Kidney (tissue), 14 donors: ENCODE results near the gene PRICKLE1. TPM values are rescaled to one million over a fixed set of nuclear protein-coding genes. Genes with fewer than 3 reads are reported as not detected.

Experiments used
- DNase-seq, 5 donors: peaks; one replicate each; pipeline ENCODE4 v3.0.0-alpha.2; 2013 to 2020
- FAIRE-seq: peaks from 2 replicates; lab custom pipeline; 2012; peaks lifted over from hg19 to GRCh38; lab: Jason Lieb, UNC
- H3K27ac ChIP-seq, 2 donors: one replicate each; pipeline ENCODE4 v1.7.0; 2013; ENCODE audit warnings: low read depth in 2 of 2, low read length in 2 of 2, inconsistent platforms in 1 of 2
- H3K27me3 ChIP-seq: one replicate; pipeline ENCODE4 v1.7.1; 2013; ENCODE audit warnings: low read length, inconsistent platforms; ENCODE audit not compliant: control insufficient read depth, insufficient read depth
- H3K36me3 ChIP-seq, 3 donors: one replicate each; pipeline versions ENCODE4 v1.7.0 to v1.7.1; 2013; ENCODE audit warnings: low read length in 3 of 3, control low read depth in 1 of 3, inconsistent platforms in 1 of 3; ENCODE audit not compliant: insufficient read depth in 3 of 3, control insufficient read depth in 2 of 3
- H3K4me1 ChIP-seq, 3 donors: one replicate each; pipeline versions ENCODE4 v1.7.0 to v1.7.1; 2013; ENCODE audit warnings: low read length in 3 of 3, inconsistent platforms in 1 of 3, low read depth in 1 of 3; ENCODE audit not compliant: control insufficient read depth in 2 of 3, insufficient read depth in 2 of 3
- H3K4me3 ChIP-seq, 3 donors: one replicate each; pipeline versions ENCODE4 v1.7.0 to v1.8.1; 2013; ENCODE audit warnings: low read length in 3 of 3, control low read depth in 1 of 3, inconsistent platforms in 1 of 3
- H3K9ac ChIP-seq, 3 donors: one replicate each; pipeline versions ENCODE4 v1.7.0 to v1.7.1; 2013; ENCODE audit warnings: low read length in 3 of 3, control low read depth in 1 of 3, inconsistent platforms in 1 of 3
- H3K9me3 ChIP-seq, 3 donors: one replicate each; pipeline versions ENCODE4 v1.7.0 to v1.7.1; 2013; ENCODE audit warnings: low read length in 3 of 3, control low read depth in 1 of 3, inconsistent platforms in 1 of 3; ENCODE audit not compliant: control insufficient read depth in 2 of 3, insufficient read depth in 1 of 3
- CTCF ChIP-seq: IDR thresholded peaks from 3 replicates; pipeline ENCODE4 v1.5.1; 2012; ENCODE audit warnings: mild to moderate bottlenecking, moderate library complexity, borderline replicate concordance; ENCODE audit not compliant: insufficient read depth; ENCODE audit errors: extremely low read depth
- intact Hi-C: fragments of 100-400 bp; cut with DNase I; formaldehyde crosslinking; loops from one replicate; pipeline ENCODE4 v1.11.1; 2022
- polyA plus RNA-seq: library from polyadenylated mRNA; stranded (reverse); fragments of 350-450 nt; fragmentation: Illumina TruSeq; extraction: RNeasy Lipid Tissue Mini Kit (QIAGEN cat#74804); gene quantifications from one replicate; pipeline ENCODE4 v1.2.3, GENCODE V29; 2014; ENCODE audit warnings: low read depth, low replicate concordance; ENCODE audit not compliant: insufficient read depth
- total RNA-seq: library from RNA; stranded (reverse); fragmentation: NEBNext Ultra II Directional; extraction: Animal tissue kit (Norgen Biotek cat#: 25700); gene quantifications from one replicate; pipeline ENCODE4 v1.2.1, GENCODE V29; 2021
- donor health status: control.
- donor health status: control.
- donor health status: control.
- donor health status: control.
- donor health status: control.
- donor health status: DM: yes; HTN: yes; CAD: no.
- donor health status: Normal renal cell carcinoma (clear cell type).

PRICKLE1 gene
- total and polyA plus RNA-seq, 2 donors from 2014 or later: 3.9 to 21.7 TPM

- intact Hi-C loops: no loop called here
- Histone ChIP-seq H3K4me1 (peaks cover 3 to 23% (median 20%) of the 10 kb centered on the region in 3 donors), H3K36me3 (peaks cover 0 to 13% (median 3%) of the 10 kb centered on the region in 3 donors), H3K27me3 (no peaks in the 10 kb centered on the region), H3K9ac (no peak overlapping the region), H3K4me3 (no peak overlapping the region), H3K27ac (peak overlapping the region; percentile 23 to 49), H3K9me3 (no peaks in the 10 kb centered on the region)
- DNase-seq (peak in 2 of 5 donors; percentile 46 to 54), FAIRE-seq (no peak)
- no peak for TF ChIP-seq CTCF
Measured at GRCh38 chr12:42473130-42473529, 116.4 kb downstream of the PRICKLE1 start.

GRCh38 chr12:42472376-42472775 is 117.2 kb downstream of the PRICKLE1 start:
- intact Hi-C loops: no loop called here
- peaks cover 3 to 23% (median 20%) of the 10 kb centered on the region in 3 donors for H3K4me1 ChIP-seq
- no peaks in the 10 kb centered on the region for H3K9me3 ChIP-seq
- no peak for DNase-seq
- H3K27ac ChIP-seq: no peak overlapping the region
- no peaks in the 10 kb centered on the region for H3K27me3 ChIP-seq
- no peak for TF ChIP-seq CTCF
- no peak for FAIRE-seq
- H3K9ac ChIP-seq: no peak overlapping the region
- H3K36me3 ChIP-seq: peaks cover 0 to 13% (median 3%) of the 10 kb centered on the region in 3 donors
- H3K4me3 ChIP-seq: no peak overlapping the region

- DNase-seq (peak in 4 of 5 donors; percentile 33 to 88 (median 68)), FAIRE-seq (no peak)
- Histone ChIP-seq H3K27ac (no peak overlapping the region), H3K4me3 (no peak overlapping the region), H3K9me3 (no peaks in the 10 kb centered on the region), H3K27me3 (no peaks in the 10 kb centered on the region), H3K4me1 (peaks cover 3 to 17% (median 15%) of the 10 kb centered on the region in 3 donors), H3K36me3 (peaks cover 4 to 30% (median 10%) of the 10 kb centered on the region in 3 donors), H3K9ac (no peak overlapping the region)
- intact Hi-C loops: no loop called here
- TF ChIP-seq CTCF: no peak
Measured at GRCh38 chr12:42469355-42470175, 120.0 kb downstream of the PRICKLE1 start.
